ENCODE results near the gene AIG1.
"Not testable (repeated sequence)": the region's sequence is repeated elsewhere in the genome, so short reads cannot be mapped to it uniquely, and the experiment has no call there.

AIG1 gene

DNA sequence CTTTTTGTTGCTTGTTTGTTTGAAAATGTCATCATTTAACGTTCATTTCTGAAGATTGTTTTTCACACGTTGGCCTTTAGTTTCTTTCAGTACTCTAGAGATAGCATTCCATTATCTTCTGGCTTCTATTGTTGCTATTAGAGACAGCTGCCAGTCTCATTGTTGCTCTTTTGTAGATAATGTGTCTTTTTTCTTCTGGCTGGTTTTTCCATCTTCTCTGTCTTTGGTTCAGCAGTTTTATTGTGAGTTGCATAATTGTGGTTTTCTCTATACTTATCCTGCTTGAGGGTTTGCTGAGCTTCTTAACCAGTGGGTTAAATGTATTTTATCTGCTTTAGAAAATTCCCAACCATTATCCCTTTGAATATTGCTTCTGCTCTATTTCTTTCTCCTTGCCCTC lies 23.2 kb upstream of the AIG1 start:
- Histone ChIP-seq H3K36me3 (replicated peaks) (no peaks in the 10 kb centered on the region), H3K27ac (no peak overlapping the region), H3K4me3 (ENCODE audit: low read depth, low read length) (no peak overlapping the region), H3K27me3 (replicated peaks) (no peaks in the 10 kb centered on the region)
- TF ChIP-seq CTCF (IDR thresholded peaks at IDR 0.05; ENCODE audit: low read depth, low read length, missing control alignments): no peak
- in situ Hi-C loops (cut with HindIII; ENCODE audit: low pct_ligation_motif_present, low sequenced_read_pairs): no loop called here
- no peak for DNase-seq

- no peak for DNase-seq
Measured at GRCh38 chr6:143038833-143039232, 21.9 kb upstream of the AIG1 start.

GRCh38 chr6:143039548-143039947 lies 21.1 kb upstream of the AIG1 start:
- Histone ChIP-seq H3K36me3 (replicated peaks) (no peaks in the 10 kb centered on the region), H3K4me3 (ENCODE audit: low read depth, low read length) (no peak overlapping the region), H3K27ac (no peak overlapping the region), H3K27me3 (replicated peaks) (no peaks in the 10 kb centered on the region)
- in situ Hi-C loops (cut with HindIII; ENCODE audit: low pct_ligation_motif_present, low sequenced_read_pairs): no loop called here
- no peak for TF ChIP-seq CTCF (IDR thresholded peaks at IDR 0.05; ENCODE audit: low read depth, low read length, missing control alignments)
- no peak for DNase-seq

More at GRCh38 chr6:143038833-143039232, 21.9 kb upstream of the AIG1 start:
- peak; percentile 14 for TF ChIP-seq CTCF (IDR thresholded peaks at IDR 0.05; ENCODE audit: low read depth, low read length, missing control alignments)
- no peaks in the 10 kb centered on the region for H3K36me3 ChIP-seq (replicated peaks)
- in situ Hi-C loops (cut with HindIII; ENCODE audit: low pct_ligation_motif_present, low sequenced_read_pairs): no loop called here
- H3K27ac ChIP-seq: no peak overlapping the region
- H3K27me3 ChIP-seq (replicated peaks): no peaks in the 10 kb centered on the region
- no peak overlapping the region for H3K4me3 ChIP-seq (ENCODE audit: low read depth, low read length)

DNA sequence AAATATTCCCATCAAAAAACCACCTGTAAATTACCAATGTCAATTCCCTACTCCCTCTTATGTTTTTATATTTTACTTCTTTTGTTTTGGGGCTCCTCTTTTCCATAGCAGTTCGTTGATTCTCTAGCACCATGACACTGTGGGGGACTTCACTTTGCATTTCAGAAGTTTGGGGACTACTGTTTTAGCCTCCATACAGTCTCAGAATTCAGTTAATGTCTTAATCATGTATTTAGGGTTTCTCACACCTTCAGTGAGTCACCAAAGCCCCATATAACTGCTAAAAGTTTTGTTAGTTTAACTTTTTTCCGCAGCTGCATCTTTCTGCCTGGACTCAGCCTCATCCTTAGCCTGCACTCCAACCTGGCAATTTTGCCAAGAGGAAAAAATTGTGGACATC lies 20.7 kb upstream of the AIG1 start:
- no peak for DNase-seq
- no peak for TF ChIP-seq CTCF (IDR thresholded peaks at IDR 0.05; ENCODE audit: low read depth, low read length, missing control alignments)
- Histone ChIP-seq H3K36me3 (replicated peaks) (no peaks in the 10 kb centered on the region), H3K27ac (no peak overlapping the region), H3K27me3 (replicated peaks) (no peaks in the 10 kb centered on the region), H3K4me3 (ENCODE audit: low read depth, low read length) (no peak overlapping the region)
- in situ Hi-C loops (cut with HindIII; ENCODE audit: low pct_ligation_motif_present, low sequenced_read_pairs): no loop called here

DNA sequence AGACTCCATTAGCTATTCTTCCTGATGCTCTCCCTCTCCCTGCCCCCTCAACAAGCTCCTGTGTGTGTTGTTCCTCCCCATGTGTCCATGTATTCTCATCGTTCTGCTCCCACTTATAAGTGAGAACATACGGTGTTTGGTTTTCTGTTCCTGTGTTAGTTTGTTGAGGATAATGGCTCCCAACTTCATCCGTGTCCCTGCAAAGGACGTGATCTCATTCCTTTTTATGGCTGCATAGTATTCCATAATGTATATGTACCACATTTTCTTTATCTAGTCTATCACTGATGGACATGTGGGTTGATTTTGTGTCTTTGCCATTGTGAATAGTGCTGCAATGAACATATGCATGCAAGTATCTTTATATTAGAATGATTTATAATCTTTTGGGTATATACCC lies 16.3 kb upstream of the AIG1 start:
- H3K4me3 ChIP-seq (ENCODE audit: low read depth, low read length); in situ Hi-C loops (cut with HindIII; ENCODE audit: low pct_ligation_motif_present, low sequenced_read_pairs); H3K27ac ChIP-seq; H3K27me3 ChIP-seq (replicated peaks); DNase-seq; H3K36me3 ChIP-seq (replicated peaks): not testable (repeated sequence)

DNA sequence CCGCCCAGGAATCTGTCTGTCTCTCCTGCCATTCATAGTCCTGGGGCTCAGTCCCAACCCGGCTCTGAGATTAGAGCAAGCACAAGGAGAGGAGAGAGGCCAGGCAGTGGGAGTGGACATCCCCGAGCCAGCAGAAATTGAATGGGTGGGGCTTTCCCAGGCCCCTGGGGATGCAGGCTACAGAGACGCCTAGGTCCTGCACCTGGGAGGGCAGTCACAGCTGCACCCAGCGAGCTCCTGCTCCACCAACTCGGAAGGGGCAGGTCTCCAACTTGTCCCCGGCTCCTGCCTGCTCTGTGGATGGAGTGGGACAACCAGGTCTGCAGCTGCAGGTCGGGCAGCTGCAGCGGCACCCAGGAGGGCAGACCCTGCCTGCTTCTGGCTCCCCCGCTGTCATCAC lies 11.1 kb upstream of the AIG1 start:
- Histone ChIP-seq H3K27ac (no peak overlapping the region), H3K4me3 (ENCODE audit: low read depth, low read length) (no peak overlapping the region), H3K36me3 (replicated peaks) (no peaks in the 10 kb centered on the region), H3K27me3 (replicated peaks) (no peaks in the 10 kb centered on the region)
- no peak for DNase-seq
- TF ChIP-seq CTCF (IDR thresholded peaks at IDR 0.05; ENCODE audit: low read depth, low read length, missing control alignments): no peak
- in situ Hi-C loops (cut with HindIII; ENCODE audit: low pct_ligation_motif_present, low sequenced_read_pairs): no loop called here

Data from brain microvascular endothelial cell (primary cell).